ENCODE results near the gene PLPP3.

GRCh38 chr1:56481140-56481694 is 98.1 kb downstream of the PLPP3 start:
- TF ChIP-seq, protein P1, sequence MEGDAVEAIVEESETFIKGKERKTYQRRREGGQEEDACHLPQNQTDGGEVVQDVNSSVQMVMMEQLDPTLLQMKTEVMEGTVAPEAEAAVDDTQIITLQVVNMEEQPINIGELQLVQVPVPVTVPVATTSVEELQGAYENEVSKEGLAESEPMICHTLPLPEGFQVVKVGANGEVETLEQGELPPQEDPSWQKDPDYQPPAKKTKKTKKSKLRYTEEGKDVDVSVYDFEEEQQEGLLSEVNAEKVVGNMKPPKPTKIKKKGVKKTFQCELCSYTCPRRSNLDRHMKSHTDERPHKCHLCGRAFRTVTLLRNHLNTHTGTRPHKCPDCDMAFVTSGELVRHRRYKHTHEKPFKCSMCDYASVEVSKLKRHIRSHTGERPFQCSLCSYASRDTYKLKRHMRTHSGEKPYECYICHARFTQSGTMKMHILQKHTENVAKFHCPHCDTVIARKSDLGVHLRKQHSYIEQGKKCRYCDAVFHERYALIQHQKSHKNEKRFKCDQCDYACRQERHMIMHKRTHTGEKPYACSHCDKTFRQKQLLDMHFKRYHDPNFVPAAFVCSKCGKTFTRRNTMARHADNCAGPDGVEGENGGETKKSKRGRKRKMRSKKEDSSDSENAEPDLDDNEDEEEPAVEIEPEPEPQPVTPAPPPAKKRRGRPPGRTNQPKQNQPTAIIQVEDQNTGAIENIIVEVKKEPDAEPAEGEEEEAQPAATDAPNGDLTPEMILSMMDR (IDR thresholded peaks at IDR 0.05) = no peak
- TF ChIP-seq ZFX (IDR thresholded peaks at IDR 0.05; ENCODE audit: borderline replicate concordance) = no peak

Data from 22Rv1 (cell line).